Measurements from ENCODE around the gene TAS2R38.

TAS2R38 gene

GRCh38 chr7:141954334-141954733 lies 19.2 kb downstream of the TAS2R38 start:
- in situ Hi-C loops (cut with MboI; ENCODE audit: low pct_unique_long_range_greater_than_20kb, low sequenced_read_pairs, unreplicated experiment) = no loop called here
- no peak for DNase-seq (ENCODE audit: low spot score)
- TF ChIP-seq CTCF (IDR thresholded peaks at IDR 0.05; ENCODE audit: extremely low read depth, insufficient read depth, missing control alignments) = no peak

DNA sequence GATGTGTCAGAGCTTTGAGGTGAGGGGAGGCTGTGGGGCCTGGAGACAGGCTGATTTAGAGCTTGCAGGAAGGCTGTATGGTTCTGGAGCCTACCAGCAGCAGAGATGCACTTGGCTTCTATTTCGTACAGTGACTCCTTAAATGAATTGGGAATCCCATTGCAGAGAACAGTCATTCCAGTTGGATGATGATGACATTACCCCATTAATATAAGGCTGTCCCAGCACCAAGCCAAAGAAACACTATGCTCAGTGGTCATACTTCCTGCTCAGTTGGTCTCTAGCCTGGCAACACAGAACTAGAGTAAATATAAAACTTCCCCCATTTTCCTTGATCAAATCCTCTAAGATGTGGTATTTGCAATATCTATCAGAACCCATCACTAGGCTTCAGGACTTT lies 21.1 kb downstream of the TAS2R38 start:
- no peak for DNase-seq (ENCODE audit: low spot score)
- TF ChIP-seq CTCF (IDR thresholded peaks at IDR 0.05; ENCODE audit: extremely low read depth, insufficient read depth, missing control alignments) = no peak
- in situ Hi-C loops (cut with MboI; ENCODE audit: low pct_unique_long_range_greater_than_20kb, low sequenced_read_pairs, unreplicated experiment) = no loop called here

- TF ChIP-seq CTCF (IDR thresholded peaks at IDR 0.05; ENCODE audit: extremely low read depth, insufficient read depth, missing control alignments) = no peak
- DNase-seq (ENCODE audit: low spot score) = no peak
- in situ Hi-C loops (cut with MboI; ENCODE audit: low pct_unique_long_range_greater_than_20kb, low sequenced_read_pairs, unreplicated experiment) = no loop called here
These were observed 22.8 kb downstream of the TAS2R38 start for GRCh38 chr7:141950806-141951205.

GRCh38 chr7:141949911-141950310 lies 23.7 kb downstream of the TAS2R38 start:
- in situ Hi-C loops (cut with MboI; ENCODE audit: low pct_unique_long_range_greater_than_20kb, low sequenced_read_pairs, unreplicated experiment) = no loop called here
- TF ChIP-seq CTCF (IDR thresholded peaks at IDR 0.05; ENCODE audit: extremely low read depth, insufficient read depth, missing control alignments) = no peak
- DNase-seq (ENCODE audit: low spot score) = no peak

DNA sequence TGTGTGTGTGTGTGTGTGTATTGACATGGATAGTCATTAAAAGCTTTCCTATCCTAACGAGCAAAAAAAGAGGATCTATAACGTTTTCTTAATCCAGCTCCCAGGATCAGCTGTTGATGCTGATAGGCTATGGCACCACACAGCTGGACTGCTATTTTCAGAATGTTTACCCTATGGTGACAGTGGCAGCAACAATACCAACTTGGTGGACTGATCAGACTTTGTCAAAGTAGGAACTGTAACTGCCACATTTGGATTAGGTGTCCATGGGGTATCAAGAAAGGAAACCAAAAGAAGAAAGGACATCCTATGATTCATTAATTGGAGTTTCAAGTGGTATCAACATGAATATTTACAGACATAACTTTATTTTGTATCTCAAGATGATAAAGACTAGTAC lies 24.1 kb downstream of the TAS2R38 start:
- DNase-seq (ENCODE audit: low spot score) = no peak
- no peak for TF ChIP-seq CTCF (IDR thresholded peaks at IDR 0.05; ENCODE audit: extremely low read depth, insufficient read depth, missing control alignments)

GRCh38 chr7:141949021-141949420 lies 24.6 kb downstream of the TAS2R38 start:
- no peak for DNase-seq (ENCODE audit: low spot score)
- in situ Hi-C loops (cut with MboI; ENCODE audit: low pct_unique_long_range_greater_than_20kb, low sequenced_read_pairs, unreplicated experiment) = no loop called here
- TF ChIP-seq CTCF (IDR thresholded peaks at IDR 0.05; ENCODE audit: extremely low read depth, insufficient read depth, missing control alignments) = no peak

More for the DNA sequence above, 24.1 kb downstream of the TAS2R38 start:
- in situ Hi-C loops (cut with MboI; ENCODE audit: low pct_unique_long_range_greater_than_20kb, low sequenced_read_pairs, unreplicated experiment) = no loop called here

DNA sequence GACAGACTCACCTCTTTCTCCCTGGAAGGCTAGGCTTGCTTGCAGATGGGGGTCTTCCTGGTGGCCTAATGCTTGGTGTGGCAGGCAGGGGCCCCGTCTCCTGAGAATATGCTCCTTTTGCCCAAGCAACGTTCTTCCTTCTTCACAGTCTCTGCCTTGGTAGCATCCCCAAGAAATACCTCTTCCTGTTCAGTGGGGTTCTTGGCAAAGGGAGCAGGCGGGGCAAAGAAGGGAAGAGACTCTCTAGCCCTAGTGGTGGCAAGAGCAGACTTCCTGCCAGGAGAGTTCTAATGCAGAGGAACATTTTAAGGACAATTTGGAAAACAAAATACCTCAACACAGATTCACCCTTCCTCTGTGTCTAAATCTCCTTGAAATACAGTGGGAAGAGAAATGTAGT lies 26.8 kb downstream of the TAS2R38 start, which contains the start of gene CLEC5A:
TSS of gene CLEC5A (minus strand) at position 179 of the 400 bp plus-strand sequence. CDS start 682 bp downstream, outside the sequence.
- in situ Hi-C loops (cut with MboI; ENCODE audit: low pct_unique_long_range_greater_than_20kb, low sequenced_read_pairs, unreplicated experiment) = no loop called here
- TF ChIP-seq CTCF (IDR thresholded peaks at IDR 0.05; ENCODE audit: extremely low read depth, insufficient read depth, missing control alignments) = no peak
- no peak for DNase-seq (ENCODE audit: low spot score)

All from GM13977 (cell line).